HEK293 (cell line): ENCODE measurements around the gene CAPN1.

ENCODE experiments used
- CTCF ChIA-PET: fragments of 350-600 bp; formaldehyde crosslinking; extraction: SDS; loops from one replicate; lab custom pipeline; 2021; ENCODE audit warnings: antibody characterized with exemption; lab: Yijun Ruan, JAX
- POLR2A ChIA-PET: fragments of 300-600 bp; formaldehyde crosslinking; extraction: SDS; loops from one replicate; lab custom pipeline; 2020; ENCODE audit warnings: antibody characterized with exemption, inconsistent platforms; lab: Yijun Ruan, JAX
- H3K27ac ChIP-seq: fragments of 200-500 bp; sonication (Bioruptor generic); 2 replicates; pipeline ENCODE4 v1.5.1; 2014; ENCODE audit warnings: low read depth, low read length, control low read depth, inconsistent platforms; ENCODE audit errors: extremely low read depth
- H3K36me3 ChIP-seq, 2 experiments: fragments of 200-500 bp in 1 of 2; sonication (Bioruptor generic) in 1 of 2; 1 replicate in 1 of 2; 2 replicates in 1 of 2; pipeline ENCODE4 v1.5.1; 2014 to 2017; ENCODE audit warnings: inconsistent platforms in 2 of 2, low read length in 2 of 2; ENCODE audit not compliant: control insufficient read depth in 2 of 2, insufficient read depth in 1 of 2
- H3K4me1 ChIP-seq: fragments of 200-500 bp; sonication (Bioruptor generic); 2 replicates; pipeline ENCODE4 v1.5.1; 2014; ENCODE audit warnings: mild to moderate bottlenecking, low read length, inconsistent platforms; ENCODE audit not compliant: control insufficient read depth, insufficient read depth
- H3K4me3 ChIP-seq: 2 replicates; pipeline ENCODE4 v1.5.1; 2011; ENCODE audit warnings: low read depth, mild to moderate bottlenecking, control low read depth, low read length, moderate library complexity
- H3K9me3 ChIP-seq: fragments of 200-500 bp; sonication (Bioruptor generic); 2 replicates; pipeline ENCODE4 v1.5.1; 2014; ENCODE audit warnings: low read depth, low read length, inconsistent platforms; ENCODE audit not compliant: control insufficient read depth, insufficient read depth
- OSR2 ChIP-seq: fragments of 450-650 bp; formaldehyde crosslinking; IDR thresholded peaks from 2 replicates; pipeline ENCODE4 v1.5.1; 2016; ENCODE audit warnings: missing biosample characterization, missing genetic modification characterization
- SCRT1 ChIP-seq: fragments of 450-650 bp; formaldehyde crosslinking; IDR thresholded peaks from 2 replicates; pipeline ENCODE4 v1.5.1; 2016; ENCODE audit warnings: missing biosample characterization, missing genetic modification characterization, borderline replicate concordance
- SCRT2 ChIP-seq: fragments of 450-650 bp; formaldehyde crosslinking; IDR thresholded peaks from 2 replicates; pipeline ENCODE4 v1.5.1; 2016; ENCODE audit warnings: missing biosample characterization, missing genetic modification characterization
- ZNF112 ChIP-seq: fragments of 450-650 bp; formaldehyde crosslinking; IDR thresholded peaks from 2 replicates; pipeline ENCODE4 v1.5.0; 2017; ENCODE audit warnings: missing biosample characterization, missing genetic modification characterization
- ZNF114 ChIP-seq: fragments of 450-650 bp; formaldehyde crosslinking; IDR thresholded peaks from 2 replicates; pipeline ENCODE4 v1.5.0; 2017; ENCODE audit warnings: missing biosample characterization, missing genetic modification characterization
- ZNF138 ChIP-seq: fragments of 450-650 bp; formaldehyde crosslinking; IDR thresholded peaks from 2 replicates; pipeline ENCODE4 v1.5.1; 2016; ENCODE audit warnings: missing biosample characterization, missing genetic modification characterization, borderline replicate concordance
- ZNF157 ChIP-seq: fragments of 450-650 bp; formaldehyde crosslinking; IDR thresholded peaks from 2 replicates; pipeline ENCODE4 v1.5.1; 2016; ENCODE audit warnings: missing biosample characterization, missing genetic modification characterization
- ZNF202 ChIP-seq: fragments of 450-650 bp; formaldehyde crosslinking; IDR thresholded peaks from 2 replicates; pipeline ENCODE4 v1.5.1; 2016; ENCODE audit warnings: missing biosample characterization, missing genetic modification characterization, borderline replicate concordance
- ZNF510 ChIP-seq: fragments of 450-650 bp; formaldehyde crosslinking; IDR thresholded peaks from 2 replicates; pipeline ENCODE4 v1.5.1; 2018; ENCODE audit warnings: mild to moderate bottlenecking, missing genetic modification characterization, missing biosample characterization; ENCODE audit not compliant: insufficient replicate concordance
- ZNF571 ChIP-seq: fragments of 450-650 bp; formaldehyde crosslinking; IDR thresholded peaks from 2 replicates; pipeline ENCODE4 v1.5.0; 2017; ENCODE audit warnings: missing biosample characterization, missing genetic modification characterization
- ZNF600 ChIP-seq: fragments of 450-650 bp; formaldehyde crosslinking; IDR thresholded peaks from 2 replicates; pipeline ENCODE4 v1.5.1; 2016; ENCODE audit warnings: missing biosample characterization, missing genetic modification characterization
- ZNF707 ChIP-seq: fragments of 450-650 bp; formaldehyde crosslinking; IDR thresholded peaks from 2 replicates; pipeline ENCODE4 v1.5.1; 2016; ENCODE audit warnings: missing biosample characterization, missing genetic modification characterization
- ZNF768 ChIP-seq: fragments of 450-650 bp; formaldehyde crosslinking; IDR thresholded peaks from 2 replicates; pipeline ENCODE4 v1.5.1; 2018; ENCODE audit warnings: missing biosample characterization, mild to moderate bottlenecking, missing genetic modification characterization
- ZSCAN23 ChIP-seq: fragments of 450-650 bp; formaldehyde crosslinking; IDR thresholded peaks from 2 replicates; pipeline ENCODE4 v1.5.1; 2016; ENCODE audit warnings: missing biosample characterization, missing genetic modification characterization
- TF ChIP-seq, protein P1 (sequence below): fragments of 450-650 bp; formaldehyde crosslinking; IDR thresholded peaks from 2 replicates; pipeline ENCODE4 v1.5.1; 2016; ENCODE audit warnings: missing biosample characterization, missing genetic modification characterization, borderline replicate concordance
- TF ChIP-seq, protein P2 (sequence below): fragments of 450-650 bp; formaldehyde crosslinking; conservative IDR thresholded peaks from 2 replicates; pipeline ENCODE4 v1.5.1; 2016; ENCODE audit warnings: low read depth, missing biosample characterization, missing genetic modification characterization
- TF ChIP-seq, protein P3 (sequence below): fragments of 450-650 bp; formaldehyde crosslinking; IDR thresholded peaks from 2 replicates; pipeline ENCODE4 v1.5.1; 2016; ENCODE audit warnings: missing biosample characterization, missing genetic modification characterization

The CAPN1 gene

DNA sequence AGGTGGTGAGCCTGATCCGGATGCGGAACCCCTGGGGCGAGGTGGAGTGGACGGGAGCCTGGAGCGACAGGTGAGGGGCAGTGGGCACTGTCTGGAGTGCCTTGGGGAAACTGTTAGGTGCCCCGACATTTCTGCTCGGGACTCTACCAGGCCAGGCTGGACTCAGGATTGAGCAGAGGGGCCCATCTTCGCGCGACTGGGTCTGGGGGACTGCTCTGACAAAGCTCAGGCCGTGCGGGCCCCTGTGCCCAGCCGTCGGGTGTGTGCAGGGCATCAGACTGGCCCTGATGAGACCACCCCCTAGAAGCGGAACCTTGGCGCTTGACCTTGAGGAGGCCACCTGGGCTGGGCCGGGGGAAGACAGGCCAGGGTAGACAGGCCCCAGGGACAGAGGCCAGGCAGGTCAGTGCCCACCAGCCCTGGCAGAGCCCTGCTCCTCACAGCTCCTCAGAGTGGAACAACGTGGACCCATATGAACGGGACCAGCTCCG, 6.3 kb downstream of the CAPN1 start:
- CTCF ChIA-PET = interaction anchor here (0.5 to 1.1 kb wide), 2 partner anchors 16 to 18 kb away, joined by 3 read pairs; no protein-coding TSS in a partner anchor
- POLR2A ChIA-PET = interaction anchor here (1.2 kb wide), 1 partner anchor 9 kb away, joined by 3 read pairs; no protein-coding TSS in a partner anchor

DNA sequence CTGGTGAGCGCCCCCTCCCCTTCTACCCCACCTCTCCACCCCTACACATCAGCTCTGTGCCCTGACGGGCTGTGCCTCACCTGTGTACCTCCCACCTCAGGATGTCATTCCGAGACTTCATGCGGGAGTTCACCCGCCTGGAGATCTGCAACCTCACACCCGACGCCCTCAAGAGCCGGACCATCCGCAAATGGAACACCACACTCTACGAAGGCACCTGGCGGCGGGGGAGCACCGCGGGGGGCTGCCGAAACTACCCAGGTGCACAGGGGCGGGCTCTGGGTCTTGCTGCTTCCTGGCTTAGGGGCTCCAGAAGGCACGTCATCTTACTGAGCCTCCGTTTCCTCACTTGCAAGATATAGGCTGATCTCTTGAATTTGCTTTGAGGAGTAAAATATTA, 6.8 kb downstream of the CAPN1 start:
- TF ChIP-seq OSR2 (tag by site-specific recombination) (no peak), ZNF157 (tag by site-specific recombination) (no peak)
- Histone ChIP-seq H3K4me3 (no peak overlapping the region), H3K36me3 (peaks cover 9 to 83% of the 10 kb centered on the region in 2 experiments; a peak in 2 of 3 replicates), H3K4me1 (no peaks in the 10 kb centered on the region), H3K27ac (no peak overlapping the region), H3K9me3 (no peaks in the 10 kb centered on the region)
- CTCF ChIA-PET = interaction anchor here (0.5 to 1.1 kb wide), 3 partner anchors 15 to 62 kb away, joined by 3 to 4 read pairs (median 3); no protein-coding TSS in a partner anchor
- POLR2A ChIA-PET = interaction anchor here (1.2 kb wide), 1 partner anchor 9 kb away, joined by 3 read pairs; no protein-coding TSS in a partner anchor

More for the DNA sequence above, 6.3 kb downstream of the CAPN1 start:
- no peak overlapping the region for H3K27ac ChIP-seq
- no peak overlapping the region for H3K4me3 ChIP-seq
- no peaks in the 10 kb centered on the region for H3K9me3 ChIP-seq
- peaks cover 9 to 86% of the 10 kb centered on the region in 2 experiments; a peak in 2 of 3 replicates for H3K36me3 ChIP-seq
- no peaks in the 10 kb centered on the region for H3K4me1 ChIP-seq
- no peak for TF ChIP-seq ZNF138 (tag by site-specific recombination)
- no peak for TF ChIP-seq ZNF707 (tag by site-specific recombination)
- TF ChIP-seq SCRT2 (tag by site-specific recombination) = peak; percentile 69
- no peak for TF ChIP-seq ZNF600 (tag by site-specific recombination)
- TF ChIP-seq, protein P1, sequence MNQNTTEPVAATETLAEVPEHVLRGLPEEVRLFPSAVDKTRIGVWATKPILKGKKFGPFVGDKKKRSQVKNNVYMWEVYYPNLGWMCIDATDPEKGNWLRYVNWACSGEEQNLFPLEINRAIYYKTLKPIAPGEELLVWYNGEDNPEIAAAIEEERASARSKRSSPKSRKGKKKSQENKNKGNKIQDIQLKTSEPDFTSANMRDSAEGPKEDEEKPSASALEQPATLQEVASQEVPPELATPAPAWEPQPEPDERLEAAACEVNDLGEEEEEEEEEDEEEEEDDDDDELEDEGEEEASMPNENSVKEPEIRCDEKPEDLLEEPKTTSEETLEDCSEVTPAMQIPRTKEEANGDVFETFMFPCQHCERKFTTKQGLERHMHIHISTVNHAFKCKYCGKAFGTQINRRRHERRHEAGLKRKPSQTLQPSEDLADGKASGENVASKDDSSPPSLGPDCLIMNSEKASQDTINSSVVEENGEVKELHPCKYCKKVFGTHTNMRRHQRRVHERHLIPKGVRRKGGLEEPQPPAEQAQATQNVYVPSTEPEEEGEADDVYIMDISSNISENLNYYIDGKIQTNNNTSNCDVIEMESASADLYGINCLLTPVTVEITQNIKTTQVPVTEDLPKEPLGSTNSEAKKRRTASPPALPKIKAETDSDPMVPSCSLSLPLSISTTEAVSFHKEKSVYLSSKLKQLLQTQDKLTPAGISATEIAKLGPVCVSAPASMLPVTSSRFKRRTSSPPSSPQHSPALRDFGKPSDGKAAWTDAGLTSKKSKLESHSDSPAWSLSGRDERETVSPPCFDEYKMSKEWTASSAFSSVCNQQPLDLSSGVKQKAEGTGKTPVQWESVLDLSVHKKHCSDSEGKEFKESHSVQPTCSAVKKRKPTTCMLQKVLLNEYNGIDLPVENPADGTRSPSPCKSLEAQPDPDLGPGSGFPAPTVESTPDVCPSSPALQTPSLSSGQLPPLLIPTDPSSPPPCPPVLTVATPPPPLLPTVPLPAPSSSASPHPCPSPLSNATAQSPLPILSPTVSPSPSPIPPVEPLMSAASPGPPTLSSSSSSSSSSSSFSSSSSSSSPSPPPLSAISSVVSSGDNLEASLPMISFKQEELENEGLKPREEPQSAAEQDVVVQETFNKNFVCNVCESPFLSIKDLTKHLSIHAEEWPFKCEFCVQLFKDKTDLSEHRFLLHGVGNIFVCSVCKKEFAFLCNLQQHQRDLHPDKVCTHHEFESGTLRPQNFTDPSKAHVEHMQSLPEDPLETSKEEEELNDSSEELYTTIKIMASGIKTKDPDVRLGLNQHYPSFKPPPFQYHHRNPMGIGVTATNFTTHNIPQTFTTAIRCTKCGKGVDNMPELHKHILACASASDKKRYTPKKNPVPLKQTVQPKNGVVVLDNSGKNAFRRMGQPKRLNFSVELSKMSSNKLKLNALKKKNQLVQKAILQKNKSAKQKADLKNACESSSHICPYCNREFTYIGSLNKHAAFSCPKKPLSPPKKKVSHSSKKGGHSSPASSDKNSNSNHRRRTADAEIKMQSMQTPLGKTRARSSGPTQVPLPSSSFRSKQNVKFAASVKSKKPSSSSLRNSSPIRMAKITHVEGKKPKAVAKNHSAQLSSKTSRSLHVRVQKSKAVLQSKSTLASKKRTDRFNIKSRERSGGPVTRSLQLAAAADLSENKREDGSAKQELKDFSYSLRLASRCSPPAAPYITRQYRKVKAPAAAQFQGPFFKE (tag by site-specific recombination) = no peak
- TF ChIP-seq SCRT1 = peak; percentile 20; the same call in 1 of the 2 replicates

DNA sequence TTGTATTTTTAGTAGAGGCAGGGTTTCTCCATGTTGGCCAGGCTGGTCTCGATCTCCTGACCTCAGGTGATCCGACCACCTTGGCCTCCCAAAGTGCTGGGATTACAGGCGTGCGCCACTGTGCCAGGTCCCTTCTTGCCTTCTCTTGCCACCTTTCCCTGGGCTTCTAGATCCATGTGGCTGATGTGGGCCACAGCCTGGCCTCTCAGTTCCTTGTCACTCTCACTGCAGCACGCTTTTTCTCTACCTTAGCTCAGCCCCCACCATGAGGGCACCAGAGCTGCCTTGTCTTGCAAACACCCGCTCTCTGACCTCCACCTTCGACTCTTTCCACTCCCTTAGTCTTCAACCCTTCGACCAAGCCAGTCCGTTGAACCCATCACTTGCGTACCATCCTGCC, 7.5 kb downstream of the CAPN1 start:
- Histone ChIP-seq H3K4me1 (no peaks in the 10 kb centered on the region), H3K27ac (no peak overlapping the region), H3K9me3 (no peaks in the 10 kb centered on the region), H3K36me3 (peaks cover 9 to 79% of the 10 kb centered on the region in 2 experiments; a peak in 2 of 3 replicates), H3K4me3 (no peak overlapping the region)
- ChIA-PET CTCF (interaction anchor here (0.6 to 1.0 kb wide), 2 partner anchors 16 to 63 kb away, joined by 4 read pairs; no protein-coding TSS in a partner anchor), POLR2A (no interaction called here)
- TF ChIP-seq ZNF571 (tag by site-specific recombination) = no peak
- no peak for TF ChIP-seq ZNF202 (tag by site-specific recombination)
- no peak for TF ChIP-seq ZSCAN23 (tag by site-specific recombination)
- TF ChIP-seq SCRT2 (tag by site-specific recombination) = no peak
- no peak for TF ChIP-seq ZNF112 (tag by site-specific recombination)
- no peak for TF ChIP-seq ZNF114 (tag by site-specific recombination)
- no peak for TF ChIP-seq ZNF510 (tag by site-specific recombination)
- no peak for TF ChIP-seq ZNF768 (tag by site-specific recombination)
- TF ChIP-seq, protein P2, sequence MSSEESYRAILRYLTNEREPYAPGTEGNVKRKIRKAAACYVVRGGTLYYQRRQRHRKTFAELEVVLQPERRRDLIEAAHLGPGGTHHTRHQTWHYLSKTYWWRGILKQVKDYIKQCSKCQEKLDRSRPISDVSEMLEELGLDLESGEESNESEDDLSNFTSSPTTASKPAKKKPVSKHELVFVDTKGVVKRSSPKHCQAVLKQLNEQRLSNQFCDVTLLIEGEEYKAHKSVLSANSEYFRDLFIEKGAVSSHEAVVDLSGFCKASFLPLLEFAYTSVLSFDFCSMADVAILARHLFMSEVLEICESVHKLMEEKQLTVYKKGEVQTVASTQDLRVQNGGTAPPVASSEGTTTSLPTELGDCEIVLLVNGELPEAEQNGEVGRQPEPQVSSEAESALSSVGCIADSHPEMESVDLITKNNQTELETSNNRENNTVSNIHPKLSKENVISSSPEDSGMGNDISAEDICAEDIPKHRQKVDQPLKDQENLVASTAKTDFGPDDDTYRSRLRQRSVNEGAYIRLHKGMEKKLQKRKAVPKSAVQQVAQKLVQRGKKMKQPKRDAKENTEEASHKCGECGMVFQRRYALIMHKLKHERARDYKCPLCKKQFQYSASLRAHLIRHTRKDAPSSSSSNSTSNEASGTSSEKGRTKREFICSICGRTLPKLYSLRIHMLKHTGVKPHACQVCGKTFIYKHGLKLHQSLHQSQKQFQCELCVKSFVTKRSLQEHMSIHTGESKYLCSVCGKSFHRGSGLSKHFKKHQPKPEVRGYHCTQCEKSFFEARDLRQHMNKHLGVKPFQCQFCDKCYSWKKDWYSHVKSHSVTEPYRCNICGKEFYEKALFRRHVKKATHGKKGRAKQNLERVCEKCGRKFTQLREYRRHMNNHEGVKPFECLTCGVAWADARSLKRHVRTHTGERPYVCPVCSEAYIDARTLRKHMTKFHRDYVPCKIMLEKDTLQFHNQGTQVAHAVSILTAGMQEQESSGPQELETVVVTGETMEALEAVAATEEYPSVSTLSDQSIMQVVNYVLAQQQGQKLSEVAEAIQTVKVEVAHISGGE (tag by site-specific recombination) = no peak
- TF ChIP-seq, protein P3, sequence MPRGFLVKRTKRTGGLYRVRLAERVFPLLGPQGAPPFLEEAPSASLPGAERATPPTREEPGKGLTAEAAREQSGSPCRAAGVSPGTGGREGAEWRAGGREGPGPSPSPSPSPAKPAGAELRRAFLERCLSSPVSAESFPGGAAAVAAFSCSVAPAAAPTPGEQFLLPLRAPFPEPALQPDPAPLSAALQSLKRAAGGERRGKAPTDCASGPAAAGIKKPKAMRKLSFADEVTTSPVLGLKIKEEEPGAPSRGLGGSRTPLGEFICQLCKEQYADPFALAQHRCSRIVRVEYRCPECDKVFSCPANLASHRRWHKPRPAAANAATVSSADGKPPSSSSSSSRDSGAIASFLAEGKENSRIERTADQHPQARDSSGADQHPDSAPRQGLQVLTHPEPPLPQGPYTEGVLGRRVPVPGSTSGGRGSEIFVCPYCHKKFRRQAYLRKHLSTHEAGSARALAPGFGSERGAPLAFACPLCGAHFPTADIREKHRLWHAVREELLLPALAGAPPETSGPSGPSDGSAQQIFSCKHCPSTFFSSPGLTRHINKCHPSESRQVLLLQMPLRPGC (tag by site-specific recombination) = no peak
